HepG2 (cell line): ENCODE data around the gene CAD. TPM values are rescaled to one million over a fixed set of nuclear protein-coding genes. Genes with fewer than 3 reads are reported as not detected.

ENCODE experiments used
- ATAC-seq: fragments of 200-7000 bp; cut with Tn5 transposase; 3 replicates; pipeline ENCODE4 v1.9.1; 2020; ENCODE audit warnings: mild to moderate bottlenecking, moderate library complexity
- BruUV-seq: library from RNA; stranded (reverse); fragments of 400-500 nt; replicated peaks from 2 replicates; lab custom pipeline; 2021; lab: Mats Ljungman, UMichigan
- CTCF ChIA-PET: fragments of 300-600 bp; formaldehyde crosslinking; extraction: SDS; loops from one replicate; lab custom pipeline; 2021; ENCODE audit warnings: low total read pairs, inconsistent platforms, low intra/inter-chr PET ratio; lab: Yijun Ruan, JAX
- POLR2A ChIA-PET: fragments of 350-600 bp; sonication (Branson Sonifier 250); formaldehyde crosslinking; loops from one replicate; lab custom pipeline; 2020; ENCODE audit warnings: antibody characterized with exemption, inconsistent platforms; lab: Yijun Ruan, JAX
- DNase-seq: peaks from one replicate; pipeline ENCODE4 v3.0.0-alpha.2; 2015; ENCODE audit warnings: low spot score
- FAIRE-seq: peaks from 3 replicates; lab custom pipeline; 2011; peaks lifted over from hg19 to GRCh38; lab: Jason Lieb, UNC
- H2AFZ ChIP-seq: one replicate; pipeline ENCODE4 v1.6.1; 2011; ENCODE audit warnings: low read length, inconsistent platforms
- H3K27ac ChIP-seq: fragments of 300-600 bp; 3 replicates; pipeline ENCODE4 v1.8.0; 2011; ENCODE audit warnings: mixed run types, mild to moderate bottlenecking, mixed read lengths, low read length, inconsistent platforms; ENCODE audit not compliant: insufficient read depth; ENCODE audit errors: extremely low read length
- H3K27me3 ChIP-seq, 2 experiments: fragments of 200-600 bp in 1 of 2; 2 replicates in 1 of 2; 3 replicates in 1 of 2; pipeline versions ENCODE4 v1.6.0 to v1.8.0; 2011; ENCODE audit warnings: low read length in 2 of 2, mild to moderate bottlenecking in 2 of 2, moderate library complexity in 2 of 2, inconsistent platforms in 1 of 2; ENCODE audit not compliant: insufficient read depth in 2 of 2, control insufficient read depth in 1 of 2
- H3K36me3 ChIP-seq, 2 experiments: fragments of 200-600 bp in 1 of 2; replicated peaks in 1 of 2; 2 replicates in 1 of 2; 3 replicates in 1 of 2; pipeline versions ENCODE4 v1.5.1 to v1.8.0; 2011; ENCODE audit warnings: low read length in 2 of 2, inconsistent platforms in 1 of 2; ENCODE audit not compliant: insufficient read depth in 2 of 2, control insufficient read depth in 1 of 2
- H3K4me1 ChIP-seq: 2 replicates; pipeline ENCODE4 v1.5.1; 2012; ENCODE audit warnings: low read length, inconsistent platforms; ENCODE audit not compliant: insufficient read depth
- H3K4me2 ChIP-seq: 2 replicates; pipeline ENCODE4 v1.6.0; 2011; ENCODE audit warnings: low read depth, low read length, inconsistent platforms
- H3K4me3 ChIP-seq, 3 experiments: fragments of 200-600 bp in 1 of 3; sonication (generic), shearing (Covaris generic) in 1 of 3; replicated peaks in 1 of 3; 2 replicates each; pipeline ENCODE4 v1.5.1; 2011 to 2016; ENCODE audit warnings: low read length in 3 of 3, inconsistent platforms in 2 of 3, low read depth in 2 of 3, mild to moderate bottlenecking in 2 of 3, control low read depth in 1 of 3, mixed read lengths in 1 of 3; ENCODE audit not compliant: insufficient read depth in 1 of 3
- H3K79me2 ChIP-seq: one replicate; pipeline ENCODE4 v1.6.1; 2011; ENCODE audit warnings: low read length, inconsistent platforms; ENCODE audit not compliant: insufficient read depth
- H3K9ac ChIP-seq: 2 replicates; pipeline ENCODE4 v1.6.0; 2011; ENCODE audit warnings: mild to moderate bottlenecking, low read depth, low read length, inconsistent platforms; ENCODE audit not compliant: insufficient read depth
- H3K9me3 ChIP-seq: 2 replicates; pipeline ENCODE4 v1.5.1; 2012; ENCODE audit warnings: mild to moderate bottlenecking, low read length
- H4K20me1 ChIP-seq: 2 replicates; pipeline ENCODE4 v1.6.0; 2011; ENCODE audit warnings: inconsistent platforms, mild to moderate bottlenecking, low read length, moderate library complexity; ENCODE audit not compliant: insufficient read depth
- NPAS2 ChIP-seq: sonication (generic); formaldehyde crosslinking; IDR thresholded peaks from 2 replicates; pipeline ENCODE4 v1.8.0; 2022; ENCODE audit warnings: mild to moderate bottlenecking, missing genetic modification reagents, borderline replicate concordance
- NR2F6 ChIP-seq, 2 experiments: IDR thresholded peaks; 2 replicates each; pipeline ENCODE4 v1.6.1; 2016; ENCODE audit warnings: antibody characterized with exemption in 1 of 2, mild to moderate bottlenecking in 1 of 2
- SP1 ChIP-seq, 2 experiments: fragments of 450-650 bp in 1 of 2; sonication (generic) in 1 of 2; formaldehyde crosslinking in 1 of 2; IDR thresholded peaks; 2 replicates each; pipeline versions ENCODE4 v1.4.0 to v1.6.1; 2016 to 2020; ENCODE audit warnings: missing genetic modification reagents in 1 of 2
- ZNF337 ChIP-seq: sonication (generic); formaldehyde crosslinking; IDR thresholded peaks from 2 replicates; pipeline ENCODE4 v1.5.1; 2020; ENCODE audit warnings: missing genetic modification reagents, low read depth, mild to moderate bottlenecking, borderline replicate concordance
- ZNF430 ChIP-seq: sonication (generic); formaldehyde crosslinking; IDR thresholded peaks from 2 replicates; pipeline ENCODE4 v1.9.0; 2021; ENCODE audit warnings: mild to moderate bottlenecking, missing genetic modification reagents
- ZNF451 ChIP-seq: sonication (generic); formaldehyde crosslinking; IDR thresholded peaks from 2 replicates; pipeline ENCODE4 v1.5.0; 2020; ENCODE audit warnings: mild to moderate bottlenecking, missing genetic modification reagents
- ZNF777 ChIP-seq: sonication (generic); formaldehyde crosslinking; IDR thresholded peaks from 2 replicates; pipeline ENCODE4 v1.4.0; 2020; ENCODE audit warnings: missing genetic modification reagents
- WGBS: methylation state at CpG from one replicate; pipeline ENCODE4 v1.1.6; 2017; ENCODE audit warnings: low lambda C conversion rate; 5-methylcytosine and 5-hydroxymethylcytosine counted together
- in situ Hi-C: cut with HindIII; loops from 2 replicates; pipeline ENCODE4 v1.10.0; 2017; ENCODE audit warnings: low pct_unique_long_range_greater_than_20kb; ENCODE audit not compliant: extremely low pct_ligation_motif_present
- intact Hi-C: fragments of 100-400 bp; cut with micrococcal nuclease; formaldehyde crosslinking; loops from one replicate; pipeline ENCODE4 v1.10.0; 2022; ENCODE audit not compliant: unreplicated experiment
- polyA plus RNA-seq, 8 experiments: library from polyadenylated mRNA; depleted of rRNA in 3 of 8; stranded (reverse) in 7 of 8; unstranded in 1 of 8; fragments of >200 nt; fragmentation: Illumina TruSeq in 4 of 8; extraction: Trizol in 4 of 8; gene quantifications; 2 replicates each; pipeline versions ENCODE4 v1.2.1 to v1.2.3, GENCODE V29; 2011 to 2016; ENCODE audit warnings: low read depth in 4 of 8, missing spikeins in 1 of 8, mixed read lengths in 1 of 8; ENCODE audit not compliant: insufficient read depth in 1 of 8
- total RNA-seq, 5 experiments: library from RNA; depleted of rRNA; stranded (reverse); fragments of >200 nt; fragmentation: Illumina TruSeq; extraction: Trizol; gene quantifications; 2 replicates each; pipeline ENCODE4 v1.2.3, GENCODE V29; 2016; ENCODE audit warnings: low read depth in 1 of 5
- TF ChIP-seq, protein P1 (sequence below): sonication (generic); formaldehyde crosslinking; IDR thresholded peaks from 2 replicates; pipeline ENCODE4 v1.5.1; 2020; ENCODE audit warnings: missing genetic modification reagents, mild to moderate bottlenecking, borderline replicate concordance
- TF ChIP-seq, protein P2 (sequence below): sonication (generic); formaldehyde crosslinking; IDR thresholded peaks from 2 replicates; pipeline ENCODE4 v1.4.0; 2020; ENCODE audit warnings: mild to moderate bottlenecking, missing genetic modification reagents, borderline replicate concordance
- TF ChIP-seq, protein P3 (sequence below): sonication (generic); formaldehyde crosslinking; IDR thresholded peaks from 2 replicates; pipeline ENCODE4 v1.4.0; 2020; ENCODE audit warnings: missing genetic modification reagents; ENCODE audit errors: not compliant biosample characterization
- TF ChIP-seq, protein P4 (sequence below): conservative IDR thresholded peaks from 2 replicates; pipeline ENCODE4 v1.6.1; 2018; ENCODE audit warnings: missing genetic modification reagents

The CAD gene
- total and polyA plus RNA-seq, 2 of the 13 experiments (the other 11 are each of a cell fraction or from before 2014, with no cell fraction given) = 21.7 to 37.0 TPM

DNA sequence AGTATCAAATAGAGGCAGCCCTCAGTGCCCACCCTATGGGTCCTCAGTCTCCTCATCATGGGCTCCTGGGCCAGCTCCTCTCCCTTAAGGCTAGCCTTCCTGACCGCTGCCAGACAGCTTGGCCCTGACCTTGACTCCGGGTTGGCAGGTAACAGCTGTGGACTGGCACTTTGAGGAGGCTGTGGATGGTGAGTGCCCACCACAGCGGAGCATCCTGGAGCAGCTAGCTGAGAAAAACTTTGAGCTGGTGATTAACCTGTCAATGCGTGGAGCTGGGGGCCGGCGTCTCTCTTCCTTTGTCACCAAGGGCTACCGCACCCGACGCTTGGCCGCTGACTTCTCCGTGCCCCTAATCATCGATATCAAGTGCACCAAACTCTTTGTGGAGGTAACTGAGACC lies 19.0 kb downstream of the CAD start:
- no peak overlapping the region for H3K9ac ChIP-seq
- no peak overlapping the region for H3K4me2 ChIP-seq
- 97% methylated on average over 12 of the region's 12 CpGs for WGBS
- no peaks in the 10 kb centered on the region for H3K79me2 ChIP-seq
- CTCF ChIA-PET = no interaction called here
- TF ChIP-seq, protein P1, sequence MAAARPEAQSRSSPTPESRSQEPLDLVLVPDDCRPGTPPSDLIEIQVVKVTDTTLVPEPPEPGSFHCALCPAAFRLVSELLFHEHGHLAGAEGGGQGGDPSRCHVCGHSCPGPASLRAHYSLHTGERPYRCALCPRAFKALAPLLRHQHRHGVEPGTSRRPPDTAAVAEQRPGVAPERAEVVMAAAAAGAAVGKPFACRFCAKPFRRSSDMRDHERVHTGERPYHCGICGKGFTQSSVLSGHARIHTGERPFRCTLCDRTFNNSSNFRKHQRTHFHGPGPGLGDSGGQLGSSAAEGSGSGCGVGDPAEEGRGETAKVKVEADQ (CRISPR knock-in tag) = no peak
- TF ChIP-seq NPAS2 (CRISPR knock-in tag) = no peak
- TF ChIP-seq, protein P2, sequence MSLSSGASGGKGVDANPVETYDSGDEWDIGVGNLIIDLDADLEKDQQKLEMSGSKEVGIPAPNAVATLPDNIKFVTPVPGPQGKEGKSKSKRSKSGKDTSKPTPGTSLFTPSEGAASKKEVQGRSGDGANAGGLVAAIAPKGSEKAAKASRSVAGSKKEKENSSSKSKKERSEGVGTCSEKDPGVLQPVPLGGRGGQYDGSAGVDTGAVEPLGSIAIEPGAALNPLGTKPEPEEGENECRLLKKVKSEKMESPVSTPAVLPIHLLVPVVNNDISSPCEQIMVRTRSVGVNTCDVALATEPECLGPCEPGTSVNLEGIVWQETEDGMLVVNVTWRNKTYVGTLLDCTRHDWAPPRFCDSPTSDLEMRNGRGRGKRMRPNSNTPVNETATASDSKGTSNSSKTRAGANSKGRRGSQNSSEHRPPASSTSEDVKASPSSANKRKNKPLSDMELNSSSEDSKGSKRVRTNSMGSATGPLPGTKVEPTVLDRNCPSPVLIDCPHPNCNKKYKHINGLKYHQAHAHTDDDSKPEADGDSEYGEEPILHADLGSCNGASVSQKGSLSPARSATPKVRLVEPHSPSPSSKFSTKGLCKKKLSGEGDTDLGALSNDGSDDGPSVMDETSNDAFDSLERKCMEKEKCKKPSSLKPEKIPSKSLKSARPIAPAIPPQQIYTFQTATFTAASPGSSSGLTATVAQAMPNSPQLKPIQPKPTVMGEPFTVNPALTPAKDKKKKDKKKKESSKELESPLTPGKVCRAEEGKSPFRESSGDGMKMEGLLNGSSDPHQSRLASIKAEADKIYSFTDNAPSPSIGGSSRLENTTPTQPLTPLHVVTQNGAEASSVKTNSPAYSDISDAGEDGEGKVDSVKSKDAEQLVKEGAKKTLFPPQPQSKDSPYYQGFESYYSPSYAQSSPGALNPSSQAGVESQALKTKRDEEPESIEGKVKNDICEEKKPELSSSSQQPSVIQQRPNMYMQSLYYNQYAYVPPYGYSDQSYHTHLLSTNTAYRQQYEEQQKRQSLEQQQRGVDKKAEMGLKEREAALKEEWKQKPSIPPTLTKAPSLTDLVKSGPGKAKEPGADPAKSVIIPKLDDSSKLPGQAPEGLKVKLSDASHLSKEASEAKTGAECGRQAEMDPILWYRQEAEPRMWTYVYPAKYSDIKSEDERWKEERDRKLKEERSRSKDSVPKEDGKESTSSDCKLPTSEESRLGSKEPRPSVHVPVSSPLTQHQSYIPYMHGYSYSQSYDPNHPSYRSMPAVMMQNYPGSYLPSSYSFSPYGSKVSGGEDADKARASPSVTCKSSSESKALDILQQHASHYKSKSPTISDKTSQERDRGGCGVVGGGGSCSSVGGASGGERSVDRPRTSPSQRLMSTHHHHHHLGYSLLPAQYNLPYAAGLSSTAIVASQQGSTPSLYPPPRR = no peak
- TF ChIP-seq SP1 (IDR thresholded peaks at IDR 0.05) = no peak
- TF ChIP-seq SP1 (CRISPR knock-in tag; IDR thresholded peaks at IDR 0.05) = no peak
- TF ChIP-seq ZNF430 (CRISPR knock-in tag) = no peak
- TF ChIP-seq, protein P3, sequence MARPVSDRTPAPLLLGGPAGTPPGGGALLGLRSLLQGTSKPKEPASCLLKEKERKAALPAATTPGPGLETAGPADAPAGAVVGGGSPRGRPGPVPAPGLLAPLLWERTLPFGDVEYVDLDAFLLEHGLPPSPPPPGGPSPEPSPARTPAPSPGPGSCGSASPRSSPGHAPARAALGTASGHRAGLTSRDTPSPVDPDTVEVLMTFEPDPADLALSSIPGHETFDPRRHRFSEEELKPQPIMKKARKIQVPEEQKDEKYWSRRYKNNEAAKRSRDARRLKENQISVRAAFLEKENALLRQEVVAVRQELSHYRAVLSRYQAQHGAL = no peak
- no peak for TF ChIP-seq ZNF337 (CRISPR knock-in tag)
- no peak for TF ChIP-seq ZNF451 (CRISPR knock-in tag)
- no peak for TF ChIP-seq ZNF777 (CRISPR knock-in tag)
- TF ChIP-seq NR2F6 (IDR thresholded peaks at IDR 0.05) = no peak
- no peak for TF ChIP-seq NR2F6 (CRISPR knock-in tag; IDR thresholded peaks at IDR 0.05)
- TF ChIP-seq, protein P4, sequence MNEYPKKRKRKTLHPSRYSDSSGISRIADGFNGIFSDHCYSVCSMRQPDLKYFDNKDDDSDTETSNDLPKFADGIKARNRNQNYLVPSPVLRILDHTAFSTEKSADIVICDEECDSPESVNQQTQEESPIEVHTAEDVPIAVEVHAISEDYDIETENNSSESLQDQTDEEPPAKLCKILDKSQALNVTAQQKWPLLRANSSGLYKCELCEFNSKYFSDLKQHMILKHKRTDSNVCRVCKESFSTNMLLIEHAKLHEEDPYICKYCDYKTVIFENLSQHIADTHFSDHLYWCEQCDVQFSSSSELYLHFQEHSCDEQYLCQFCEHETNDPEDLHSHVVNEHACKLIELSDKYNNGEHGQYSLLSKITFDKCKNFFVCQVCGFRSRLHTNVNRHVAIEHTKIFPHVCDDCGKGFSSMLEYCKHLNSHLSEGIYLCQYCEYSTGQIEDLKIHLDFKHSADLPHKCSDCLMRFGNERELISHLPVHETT (CRISPR knock-in tag) = no peak
- H3K27ac ChIP-seq = no peak overlapping the region
- no peaks in the 10 kb centered on the region for H3K27me3 ChIP-seq
- no peak overlapping the region for H2AFZ ChIP-seq
- H3K4me1 ChIP-seq = no peaks in the 10 kb centered on the region
- peaks cover 78 to 96% of the 10 kb centered on the region in 2 experiments for H3K36me3 ChIP-seq
- no peaks in the 10 kb centered on the region for H3K9me3 ChIP-seq
- FAIRE-seq = no peak
- no peak for ATAC-seq
- POLR2A ChIA-PET = no interaction called here
- intact Hi-C loops = no loop called here
- BruUV-seq = no TSS peak
- H3K4me3 ChIP-seq = no peak overlapping the region
- no peak for DNase-seq
- in situ Hi-C loops = no loop called here
- no peaks in the 10 kb centered on the region for H4K20me1 ChIP-seq
